KBM-7 (cell line): Measurements from ENCODE around the gene PRDM5.
A peak's percentile ranks its signal among the peaks of the same experiment; 100 is the strongest.
"Not testable (repeated sequence)": the region's sequence is repeated elsewhere in the genome, so short reads cannot be mapped to it uniquely, and the experiment has no call there.

ENCODE experiments used
- DNase-seq: peaks from one replicate; pipeline ENCODE4 v3.0.0-alpha.2; 2015
- in situ Hi-C: fragments of 300-500 bp; cut with MboI; formaldehyde crosslinking; loops from 2 replicates; pipeline ENCODE4 v1.14.3; 2020; ENCODE audit warnings: low sequenced_read_pairs, low pct_unique_long_range_greater_than_20kb, mixed read lengths

Gene PRDM5

GRCh38 chr4:120683897-120684540 lies 238.5 kb downstream of the PRDM5 start:
- no peak for DNase-seq
- in situ Hi-C loops = no loop called here

GRCh38 chr4:120682981-120683380 lies 239.5 kb downstream of the PRDM5 start:
- in situ Hi-C loops = no loop called here
- no peak for DNase-seq

GRCh38 chr4:120680647-120681228 lies 241.8 kb downstream of the PRDM5 start:
- in situ Hi-C loops = no loop called here
- DNase-seq = no peak

GRCh38 chr4:120673696-120674095 lies 248.8 kb downstream of the PRDM5 start:
- DNase-seq = no peak
- in situ Hi-C loops = no loop called here

GRCh38 chr4:120672558-120673147 lies 249.9 kb downstream of the PRDM5 start:
- no peak for DNase-seq
- in situ Hi-C loops = no loop called here

- DNase-seq = no peak
- in situ Hi-C loops = no loop called here
These were observed 250.4 kb downstream of the PRDM5 start for GRCh38 chr4:120672076-120672475.

- in situ Hi-C loops = no loop called here
- DNase-seq = no peak
These were observed 251.0 kb downstream of the PRDM5 start for GRCh38 chr4:120671538-120671937.

- in situ Hi-C loops = no loop called here
- DNase-seq = no peak
These were observed 255.4 kb downstream of the PRDM5 start for GRCh38 chr4:120667102-120667501.

GRCh38 chr4:120664851-120665250 lies 257.7 kb downstream of the PRDM5 start:
- in situ Hi-C loops = no loop called here

GRCh38 chr4:120659616-120660170 lies 262.8 kb downstream of the PRDM5 start:
- in situ Hi-C loops = no loop called here
- no peak for DNase-seq

More at GRCh38 chr4:120664851-120665250, 257.7 kb downstream of the PRDM5 start:
- DNase-seq = no peak

- DNase-seq = peak; percentile 7
- in situ Hi-C loops = no loop called here
These were observed 263.8 kb downstream of the PRDM5 start for GRCh38 chr4:120658772-120659171.

- DNase-seq = no peak
- in situ Hi-C loops = no loop called here
These were observed 268.5 kb downstream of the PRDM5 start for GRCh38 chr4:120653804-120654573.

- in situ Hi-C loops, DNase-seq: not testable (repeated sequence)
These were observed 274.2 kb downstream of the PRDM5 start for GRCh38 chr4:120648336-120648735.
